GM10266 (cell line): Measurements from ENCODE around the gene SLC7A6OS.
A peak's percentile ranks its signal among the peaks of the same experiment; 100 is the strongest.
"Not testable (repeated sequence)": the region's sequence is repeated elsewhere in the genome, so short reads cannot be mapped to it uniquely, and the experiment has no call there.

Source experiments
- DNase-seq: peaks from one replicate; pipeline ENCODE4 v3.0.0; 2012; ENCODE audit errors: extremely low spot score
- TF ChIP-seq, protein P1 (sequence below): IDR thresholded peaks from 2 replicates; pipeline ENCODE4 v1.5.1; 2012; ENCODE audit warnings: mild to moderate bottlenecking, low read depth; ENCODE audit not compliant: control insufficient read depth, insufficient read depth; ENCODE audit errors: missing control alignments

Gene SLC7A6OS

DNA sequence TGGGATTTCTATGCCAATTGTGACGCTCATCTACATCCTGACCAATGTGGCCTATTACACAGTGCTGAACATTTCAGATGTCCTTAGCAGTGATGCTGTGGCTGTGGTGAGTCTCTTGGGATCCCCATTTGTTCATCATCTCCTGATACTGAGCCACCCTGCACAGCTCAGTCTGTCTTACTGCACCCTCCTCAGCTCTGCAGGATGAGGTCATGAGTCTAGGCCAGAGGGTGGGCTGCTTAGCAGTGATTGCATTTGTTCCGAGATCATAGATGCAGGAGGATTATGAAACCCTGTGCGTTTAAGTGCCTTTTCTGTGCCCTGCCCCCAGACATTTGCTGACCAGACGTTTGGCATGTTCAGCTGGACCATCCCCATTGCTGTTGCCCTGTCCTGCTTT, 19.5 kb downstream of the SLC7A6OS start:
- TF ChIP-seq, protein P1, sequence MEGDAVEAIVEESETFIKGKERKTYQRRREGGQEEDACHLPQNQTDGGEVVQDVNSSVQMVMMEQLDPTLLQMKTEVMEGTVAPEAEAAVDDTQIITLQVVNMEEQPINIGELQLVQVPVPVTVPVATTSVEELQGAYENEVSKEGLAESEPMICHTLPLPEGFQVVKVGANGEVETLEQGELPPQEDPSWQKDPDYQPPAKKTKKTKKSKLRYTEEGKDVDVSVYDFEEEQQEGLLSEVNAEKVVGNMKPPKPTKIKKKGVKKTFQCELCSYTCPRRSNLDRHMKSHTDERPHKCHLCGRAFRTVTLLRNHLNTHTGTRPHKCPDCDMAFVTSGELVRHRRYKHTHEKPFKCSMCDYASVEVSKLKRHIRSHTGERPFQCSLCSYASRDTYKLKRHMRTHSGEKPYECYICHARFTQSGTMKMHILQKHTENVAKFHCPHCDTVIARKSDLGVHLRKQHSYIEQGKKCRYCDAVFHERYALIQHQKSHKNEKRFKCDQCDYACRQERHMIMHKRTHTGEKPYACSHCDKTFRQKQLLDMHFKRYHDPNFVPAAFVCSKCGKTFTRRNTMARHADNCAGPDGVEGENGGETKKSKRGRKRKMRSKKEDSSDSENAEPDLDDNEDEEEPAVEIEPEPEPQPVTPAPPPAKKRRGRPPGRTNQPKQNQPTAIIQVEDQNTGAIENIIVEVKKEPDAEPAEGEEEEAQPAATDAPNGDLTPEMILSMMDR, result no peak
- DNase-seq, result no peak

DNA sequence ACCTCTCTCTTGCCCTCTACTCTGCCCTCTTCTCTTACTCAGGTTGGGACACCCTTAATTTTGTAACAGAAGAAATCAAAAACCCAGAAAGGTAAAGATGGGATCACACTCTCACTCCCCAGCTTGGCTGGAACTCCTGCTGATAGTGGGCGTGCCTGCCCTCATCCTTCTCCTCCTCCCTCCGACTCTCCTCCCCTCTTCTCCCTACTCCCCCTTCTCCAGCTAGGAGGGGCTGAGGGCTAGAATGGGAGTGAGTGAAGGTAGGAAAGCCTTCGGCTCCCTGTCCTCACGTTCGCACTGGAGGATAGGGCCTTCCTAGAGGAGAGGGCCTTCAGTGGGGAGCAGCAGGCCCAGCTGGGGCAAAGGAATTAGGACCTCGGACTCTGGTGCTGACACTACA, 20.3 kb downstream of the SLC7A6OS start:
- TF ChIP-seq, protein P1, result no peak
- DNase-seq, result no peak

DNA sequence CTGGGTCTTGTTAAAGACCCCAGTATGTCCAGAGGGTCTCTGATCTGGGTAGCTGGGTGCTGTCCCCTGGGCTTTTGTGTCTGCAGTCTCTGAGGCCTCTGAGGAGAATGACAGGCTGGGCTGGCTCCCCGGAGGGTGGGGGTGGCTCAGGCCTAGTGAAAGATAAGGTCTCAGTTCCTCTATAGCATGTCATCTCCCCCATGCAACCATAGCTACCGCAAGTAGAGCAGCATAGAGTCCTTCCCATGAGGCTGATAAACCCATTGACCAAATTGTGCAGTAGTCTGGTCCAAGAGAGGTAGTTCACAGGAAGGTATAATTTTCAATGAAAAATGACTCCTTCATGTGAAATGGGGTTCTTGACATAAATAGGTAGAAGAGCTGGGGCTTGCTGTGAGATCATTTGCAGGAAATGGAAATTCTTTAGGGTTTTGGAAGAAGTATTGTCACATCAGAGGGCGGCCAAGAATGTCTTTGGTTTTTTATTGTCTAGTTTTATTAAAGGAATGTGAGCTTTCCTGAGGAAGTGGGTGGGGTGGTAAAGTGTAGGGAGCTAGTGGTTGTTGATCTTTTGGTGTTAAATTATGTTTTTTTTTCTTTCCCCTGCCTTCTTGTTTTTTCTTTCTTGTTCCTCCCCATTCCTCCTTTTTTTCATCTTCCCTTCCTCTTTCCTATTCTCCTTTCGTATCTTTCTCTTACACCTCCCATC, 21.0 kb downstream of the SLC7A6OS start:
- DNase-seq, result peak; percentile 88
- TF ChIP-seq, protein P1, result no peak

DNA sequence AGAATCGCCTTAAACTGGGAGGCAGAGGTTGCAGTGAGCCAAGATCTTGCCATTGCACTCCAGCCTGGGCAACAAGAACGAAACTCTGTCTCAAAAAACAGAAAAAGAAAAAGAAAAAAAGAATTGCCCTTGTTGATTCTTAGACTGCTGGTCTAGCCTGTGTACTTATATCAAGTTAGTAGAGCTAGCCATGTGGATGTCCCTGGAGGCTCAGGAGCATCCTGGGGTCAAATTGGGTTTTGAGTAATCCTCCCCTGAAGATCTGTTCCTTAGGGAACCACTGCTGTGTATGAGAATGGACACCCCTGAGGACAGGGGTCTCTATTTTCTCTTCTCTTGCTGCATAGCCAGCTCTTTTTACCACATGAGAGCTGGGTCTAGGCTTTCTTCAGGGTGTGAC, 21.5 kb downstream of the SLC7A6OS start:
- TF ChIP-seq, protein P1, result no peak
- DNase-seq, result no peak

DNA sequence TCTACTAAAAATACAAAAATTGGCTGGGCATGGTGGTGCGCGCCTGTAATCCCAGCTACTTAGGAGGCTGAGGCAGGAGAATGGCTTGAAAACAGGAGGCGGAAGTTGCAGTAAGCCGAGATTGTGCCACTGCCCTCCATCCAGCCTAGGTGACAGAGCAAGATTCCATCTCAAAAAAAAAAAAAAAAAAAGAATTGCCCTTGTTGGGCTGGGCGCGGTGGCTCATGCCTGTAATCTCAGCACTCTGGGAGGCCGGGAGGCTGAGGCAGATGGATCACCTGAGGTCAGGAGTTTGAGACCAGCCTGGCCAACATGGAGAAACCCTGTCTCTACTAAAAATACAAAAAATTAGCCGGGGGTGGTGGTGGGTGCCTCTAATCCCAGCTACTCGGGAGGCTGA, 21.9 kb downstream of the SLC7A6OS start:
- DNase-seq, result not testable (repeated sequence)

DNA sequence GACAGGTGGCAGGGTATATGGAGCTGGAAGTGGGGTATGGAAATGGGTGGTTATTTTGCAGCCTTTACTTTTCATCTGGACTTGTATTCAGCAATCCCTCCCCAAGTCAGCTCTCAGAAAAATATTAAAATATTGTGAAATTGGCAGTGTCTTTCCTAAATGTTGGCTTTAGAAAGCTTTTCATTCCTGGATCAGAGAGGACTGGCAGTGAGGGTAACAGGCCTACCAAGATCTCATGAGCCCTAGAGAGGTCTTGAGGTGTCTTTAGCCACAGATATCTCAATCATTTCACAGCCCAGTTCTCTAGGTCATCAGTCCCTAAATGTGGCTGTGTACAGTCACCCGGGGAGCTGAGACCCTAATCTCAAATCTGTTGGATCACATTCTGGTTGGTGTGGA, 22.5 kb downstream of the SLC7A6OS start:
- TF ChIP-seq, protein P1, result no peak
- DNase-seq, result no peak

DNA sequence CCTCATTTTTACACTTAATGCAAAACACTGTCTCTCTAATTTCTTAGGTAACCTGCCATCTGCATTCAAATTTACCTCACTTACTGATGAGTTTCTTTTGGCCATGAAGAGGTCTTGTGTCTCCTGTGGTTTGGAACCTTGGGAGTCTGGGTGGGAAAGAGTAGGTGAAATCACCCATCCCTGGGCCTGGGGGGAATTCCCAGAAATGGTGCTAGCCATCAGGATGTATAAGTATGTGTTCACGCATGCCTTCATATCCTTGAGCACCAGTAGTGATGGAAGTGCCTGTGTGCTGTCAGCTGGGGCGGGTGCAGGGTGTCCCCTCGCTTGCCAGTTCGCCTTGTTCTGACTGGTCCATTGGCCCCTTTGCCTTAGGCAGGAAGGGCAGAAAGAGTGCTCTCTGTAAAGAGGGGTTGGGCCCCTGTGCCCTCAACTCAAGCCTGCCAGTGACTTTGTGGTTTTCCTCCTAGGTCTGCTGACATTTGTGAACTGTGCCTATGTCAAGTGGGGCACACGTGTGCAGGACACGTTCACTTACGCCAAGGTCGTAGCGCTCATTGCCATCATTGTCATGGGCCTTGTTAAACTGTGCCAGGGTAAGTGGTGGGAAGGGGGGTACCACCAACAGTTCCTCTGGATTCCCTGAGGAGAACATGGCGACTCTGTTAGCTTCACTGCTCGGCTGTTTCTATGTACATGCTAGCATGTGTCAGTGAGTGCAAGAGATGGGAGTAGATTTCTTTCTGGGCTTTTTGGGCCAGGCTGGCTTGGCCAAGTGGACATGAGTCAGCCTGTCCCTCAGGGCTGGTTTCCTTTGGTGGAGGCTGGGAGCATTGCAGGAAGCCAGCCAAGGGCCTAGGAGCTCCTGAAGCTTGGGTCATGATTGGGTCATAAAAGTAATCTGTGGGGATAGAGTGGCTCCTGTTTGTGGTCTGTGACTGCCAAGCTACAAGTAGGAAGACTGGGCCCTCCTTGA, 23.2 kb downstream of the SLC7A6OS start:
- TF ChIP-seq, protein P1, result no peak
- DNase-seq, result no peak
